Tibial artery (tissue), 4 donors: ENCODE results near the gene B4GALNT1.
A peak's percentile ranks its signal among the peaks of the same experiment; 100 is the strongest.

Source experiments
- DNase-seq, 2 donors: peaks; one replicate each; pipeline ENCODE4 v3.0.0-alpha.2; 2019
- H3K27ac ChIP-seq, 2 donors: fragments of 200-600 bp; sonication (generic) in 1 of 2; 1 replicate in 1 of 2; 2 replicates in 1 of 2; pipeline ENCODE4 v1.5.1; 2018 to 2019; ENCODE audit warnings: mild to moderate bottlenecking in 1 of 2
- H3K27me3 ChIP-seq, 2 donors: fragments of 200-600 bp; sonication (generic) in 1 of 2; one replicate each; pipeline versions ENCODE4 v1.5.1 to v1.6.0; 2016 to 2019
- H3K36me3 ChIP-seq, 3 donors: fragments of 200-600 bp; sonication (generic) in 2 of 3; one replicate each; pipeline ENCODE4 v1.5.1; 2016 to 2019; ENCODE audit warnings: mild to moderate bottlenecking in 2 of 3
- H3K4me1 ChIP-seq, 4 donors: fragments of 200-600 bp; sonication (generic) in 2 of 4; 1 replicate in 3 of 4; 2 replicates in 1 of 4; pipeline ENCODE4 v1.5.1; 2016 to 2019
- H3K4me3 ChIP-seq, 2 donors: fragments of 200-600 bp; sonication (generic) in 1 of 2; 1 replicate in 1 of 2; 2 replicates in 1 of 2; pipeline ENCODE4 v1.5.1; 2018 to 2019; ENCODE audit warnings: mild to moderate bottlenecking in 2 of 2
- H3K9me3 ChIP-seq, 3 donors: fragments of 200-600 bp; sonication (generic) in 1 of 3; one replicate each; pipeline ENCODE4 v1.5.1; 2016 to 2019
- intact Hi-C: fragments of 100-400 bp; cut with DNase I; formaldehyde crosslinking; loops from one replicate; pipeline ENCODE4 v1.15.0; 2023; ENCODE audit warnings: low total_unique reads
- TF ChIP-seq, protein P1 (sequence below), 2 experiments: fragments of 200-600 bp in 1 of 2; fragments of 450-650 bp in 1 of 2; IDR thresholded peaks; one replicate each; pipeline ENCODE4 v1.5.1; 2017 to 2019; ENCODE audit warnings: antibody characterized with exemption in 2 of 2, mild to moderate bottlenecking in 1 of 2, moderate library complexity in 1 of 2

B4GALNT1 gene

GRCh38 chr12:57610554-57611107, 22.4 kb downstream of the B4GALNT1 start:
- Histone ChIP-seq H3K27me3 (no peaks in the 10 kb centered on the region), H3K4me1 (peaks cover 0 to 63% (median 53%) of the 10 kb centered on the region in 4 donors), H3K9me3 (no peaks in the 10 kb centered on the region), H3K4me3 (peak overlapping the region; percentile 82 to 85), H3K36me3 (peaks cover 14 to 51% (median 25%) of the 10 kb centered on the region in 3 donors), H3K27ac (peak overlapping the region; percentile 97 to 99)
- intact Hi-C loops = loop anchor here (10.0 kb wide), 1 partner anchor 86 kb away; the partner anchor contains the start of genes DDIT3 and MBD6
- TF ChIP-seq, protein P1, sequence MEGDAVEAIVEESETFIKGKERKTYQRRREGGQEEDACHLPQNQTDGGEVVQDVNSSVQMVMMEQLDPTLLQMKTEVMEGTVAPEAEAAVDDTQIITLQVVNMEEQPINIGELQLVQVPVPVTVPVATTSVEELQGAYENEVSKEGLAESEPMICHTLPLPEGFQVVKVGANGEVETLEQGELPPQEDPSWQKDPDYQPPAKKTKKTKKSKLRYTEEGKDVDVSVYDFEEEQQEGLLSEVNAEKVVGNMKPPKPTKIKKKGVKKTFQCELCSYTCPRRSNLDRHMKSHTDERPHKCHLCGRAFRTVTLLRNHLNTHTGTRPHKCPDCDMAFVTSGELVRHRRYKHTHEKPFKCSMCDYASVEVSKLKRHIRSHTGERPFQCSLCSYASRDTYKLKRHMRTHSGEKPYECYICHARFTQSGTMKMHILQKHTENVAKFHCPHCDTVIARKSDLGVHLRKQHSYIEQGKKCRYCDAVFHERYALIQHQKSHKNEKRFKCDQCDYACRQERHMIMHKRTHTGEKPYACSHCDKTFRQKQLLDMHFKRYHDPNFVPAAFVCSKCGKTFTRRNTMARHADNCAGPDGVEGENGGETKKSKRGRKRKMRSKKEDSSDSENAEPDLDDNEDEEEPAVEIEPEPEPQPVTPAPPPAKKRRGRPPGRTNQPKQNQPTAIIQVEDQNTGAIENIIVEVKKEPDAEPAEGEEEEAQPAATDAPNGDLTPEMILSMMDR (IDR thresholded peaks at IDR 0.05) = no peak
- DNase-seq = peak; percentile 66 to 93

DNA sequence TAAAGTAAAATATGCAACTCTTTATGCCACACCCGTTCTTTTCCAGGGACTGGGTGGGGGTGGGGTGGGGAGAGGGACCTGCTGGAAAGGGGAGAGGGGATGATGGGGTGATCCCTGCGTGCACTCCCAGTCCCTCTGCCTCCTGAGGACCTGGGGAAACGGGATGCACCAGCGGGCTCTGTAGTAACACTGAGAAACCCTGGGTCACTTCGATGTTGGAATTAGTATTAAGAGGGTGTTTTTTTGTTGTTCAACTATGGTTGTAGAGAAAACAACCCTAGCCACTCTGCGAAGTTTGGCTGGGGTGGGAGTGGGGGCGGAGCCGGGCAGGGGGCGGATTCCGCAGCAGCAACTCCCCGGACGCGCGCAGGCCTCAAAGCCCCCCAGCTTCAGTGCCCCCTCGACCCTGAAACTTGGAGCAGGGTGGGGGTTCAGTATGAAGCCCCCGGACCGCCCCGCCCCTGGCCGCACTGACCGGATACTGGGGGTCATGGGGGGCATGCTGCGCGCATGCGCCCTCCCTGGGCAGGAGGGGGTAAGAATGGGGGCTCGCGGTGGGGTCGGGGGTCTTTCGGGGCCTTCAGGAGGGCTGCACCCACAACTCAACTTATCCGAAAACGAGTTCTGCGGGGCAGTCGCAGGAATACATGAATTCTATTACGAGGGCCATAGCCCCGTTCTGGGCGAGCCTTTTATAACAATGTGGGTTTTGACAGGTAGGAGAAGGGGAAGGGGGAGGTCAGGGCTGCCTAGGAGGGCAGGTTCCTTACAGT, 23.0 kb downstream of the B4GALNT1 start:
- H3K9me3 ChIP-seq = no peaks in the 10 kb centered on the region
- H3K4me1 ChIP-seq = peaks cover 0 to 68% (median 55%) of the 10 kb centered on the region in 4 donors
- no peaks in the 10 kb centered on the region for H3K27me3 ChIP-seq
- peaks cover 7 to 44% (median 18%) of the 10 kb centered on the region in 3 donors for H3K36me3 ChIP-seq
- H3K4me3 ChIP-seq = peak overlapping the region; percentile 82 to 85
- TF ChIP-seq, protein P1 (IDR thresholded peaks at IDR 0.05) = no peak
- peak in 1 of 2 donors; percentile 76 for DNase-seq
- peak overlapping the region; percentile 97 to 99 for H3K27ac ChIP-seq
- intact Hi-C loops = loop anchor here (10.0 kb wide), 1 partner anchor 85 kb away; the partner anchor contains the start of genes DDIT3 and MBD6

DNA sequence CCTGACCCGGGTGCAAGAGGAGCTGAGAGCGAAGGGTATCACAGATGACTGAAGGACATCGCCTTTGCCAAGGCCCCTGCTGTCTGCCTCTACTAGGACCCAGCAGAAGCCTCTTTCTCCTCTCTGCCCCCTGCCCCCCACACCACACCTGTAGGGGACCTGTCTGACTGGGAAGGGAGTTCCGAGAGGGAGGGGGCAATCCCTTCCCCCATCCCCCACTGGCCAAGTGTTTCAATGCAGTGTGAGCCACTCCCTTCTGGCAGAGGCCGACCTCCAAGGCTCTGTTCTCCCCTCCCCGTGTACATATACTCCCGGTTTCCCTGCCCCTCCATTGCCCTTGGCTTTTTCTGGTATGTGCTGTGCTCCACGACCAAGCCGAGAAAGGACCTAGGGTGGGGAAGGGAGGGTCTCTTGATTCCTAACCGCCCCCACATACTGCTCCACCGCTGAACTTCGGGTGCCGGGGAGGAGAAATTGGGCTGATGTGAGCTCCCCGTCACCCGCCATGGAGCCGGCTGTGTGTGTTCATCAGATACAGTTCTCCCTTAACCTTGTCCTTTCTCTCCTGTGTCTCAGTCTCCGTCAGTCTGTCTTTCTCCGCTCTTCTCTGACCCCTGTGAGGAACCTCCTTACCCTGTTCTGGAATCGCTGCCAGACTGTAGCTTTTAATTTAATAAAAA, 23.8 kb downstream of the B4GALNT1 start:
- peaks cover 0 to 37% (median 12%) of the 10 kb centered on the region in 3 donors for H3K36me3 ChIP-seq
- H3K4me1 ChIP-seq = peaks cover 0 to 63% (median 54%) of the 10 kb centered on the region in 4 donors
- peak overlapping the region; percentile 97 to 99 for H3K27ac ChIP-seq
- no peaks in the 10 kb centered on the region for H3K9me3 ChIP-seq
- intact Hi-C loops = no loop called here
- no peaks in the 10 kb centered on the region for H3K27me3 ChIP-seq
- TF ChIP-seq, protein P1 (IDR thresholded peaks at IDR 0.05) = no peak
- no peak for DNase-seq
- H3K4me3 ChIP-seq = peak overlapping the region; percentile 82 to 85

- DNase-seq = no peak
- peaks cover 0 to 26% (median under 1%) of the 10 kb centered on the region in 3 donors for H3K36me3 ChIP-seq
- no peaks in the 10 kb centered on the region for H3K27me3 ChIP-seq
- intact Hi-C loops = no loop called here
- peaks cover 0 to 62% (median 48%) of the 10 kb centered on the region in 4 donors for H3K4me1 ChIP-seq
- peak overlapping the region; percentile 97 to 99 for H3K27ac ChIP-seq
- no peak overlapping the region for H3K4me3 ChIP-seq
- TF ChIP-seq, protein P1 (IDR thresholded peaks at IDR 0.05) = no peak
- H3K9me3 ChIP-seq = no peaks in the 10 kb centered on the region
Observed at GRCh38 chr12:57607958-57608663, 24.9 kb downstream of the B4GALNT1 start.

GRCh38 chr12:57606821-57607220, 26.2 kb downstream of the B4GALNT1 start:
- TF ChIP-seq, protein P1 (IDR thresholded peaks at IDR 0.05) = no peak
- Histone ChIP-seq H3K27me3 (no peaks in the 10 kb centered on the region), H3K9me3 (no peaks in the 10 kb centered on the region), H3K36me3 (peaks cover 3 to 35% (median 4%) of the 10 kb centered on the region in 3 donors), H3K4me3 (no peak overlapping the region), H3K4me1 (peaks cover 0 to 49% (median 38%) of the 10 kb centered on the region in 4 donors), H3K27ac (peak overlapping the region; percentile 99 to 100)
- DNase-seq = no peak
- intact Hi-C loops = no loop called here
